Measurements from ENCODE around the gene EPB41L4B.
"Not testable (repeated sequence)": the region's sequence is repeated elsewhere in the genome, so short reads cannot be mapped to it uniquely, and the experiment has no call there.

EPB41L4B gene

DNA sequence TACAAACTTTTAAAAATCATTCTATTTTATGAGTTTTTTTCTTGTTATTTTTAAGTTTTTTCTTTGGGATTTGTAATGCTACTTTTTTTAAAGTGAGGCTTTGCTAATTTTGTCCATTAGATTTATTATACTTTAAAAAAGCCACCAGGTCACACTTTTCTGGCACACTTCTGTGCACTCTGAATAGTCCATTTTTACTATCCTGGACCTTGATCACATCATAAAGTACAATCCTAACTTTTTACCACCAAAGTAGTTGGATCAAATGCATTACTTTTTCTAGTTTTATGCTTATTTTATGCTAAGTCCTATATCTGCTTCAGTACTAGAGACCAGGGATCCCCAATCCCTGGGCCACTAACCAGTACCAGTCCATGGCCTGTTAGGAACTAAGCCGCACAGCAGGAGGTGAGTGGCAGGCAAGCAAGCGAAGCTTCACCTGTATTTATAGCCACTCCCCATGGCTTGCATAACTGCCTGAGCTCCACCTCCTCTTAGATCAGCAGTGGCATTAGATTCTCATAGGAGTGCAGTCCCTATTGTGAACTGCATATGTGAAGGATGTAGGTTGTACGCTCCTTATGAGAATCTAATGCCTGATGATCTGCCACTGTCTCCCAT is 169.8 kb downstream of the EPB41L4B start:
- DNase-seq = no peak

DNA sequence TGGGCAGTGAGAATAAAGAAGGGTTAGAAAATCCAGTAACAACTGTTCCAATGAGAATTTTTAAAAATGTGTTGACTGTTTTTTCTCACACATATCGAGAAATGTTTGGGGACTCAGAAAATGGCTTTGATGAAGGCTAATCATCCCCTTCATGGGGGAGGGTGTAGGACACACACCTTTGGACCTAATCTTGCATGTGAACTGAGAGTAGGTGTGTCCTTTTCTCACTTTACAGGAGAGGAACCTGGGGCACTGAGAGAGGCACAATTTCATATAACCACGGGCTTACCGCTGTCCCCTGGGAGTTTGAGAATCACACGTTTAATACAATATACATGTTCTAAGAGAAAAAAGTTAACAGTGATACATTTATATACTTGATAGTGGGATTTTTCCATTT is 171.1 kb downstream of the EPB41L4B start:
- no peak for DNase-seq

DNA sequence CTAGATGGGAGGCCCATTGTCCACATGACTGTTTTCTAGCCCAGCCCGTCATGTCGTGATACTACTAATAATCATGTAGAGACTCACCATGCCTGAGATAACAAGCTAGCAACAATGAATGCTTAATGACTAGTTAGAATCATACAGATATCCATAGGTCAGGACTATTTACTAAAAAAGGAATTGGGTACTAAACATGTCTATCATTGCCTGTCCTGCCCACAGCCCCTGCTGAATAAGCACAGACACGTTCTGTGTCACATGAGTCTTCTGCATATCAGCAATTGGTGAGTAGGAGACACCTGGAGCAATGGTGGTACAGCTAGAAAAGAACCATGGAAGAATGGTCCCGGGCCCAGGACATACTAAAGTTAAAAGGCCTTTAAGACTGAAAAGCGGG is 171.8 kb downstream of the EPB41L4B start:
- DNase-seq = no peak

- DNase-seq = no peak
Observed at GRCh38 chr9:109145051-109145450, 175.8 kb downstream of the EPB41L4B start.

DNA sequence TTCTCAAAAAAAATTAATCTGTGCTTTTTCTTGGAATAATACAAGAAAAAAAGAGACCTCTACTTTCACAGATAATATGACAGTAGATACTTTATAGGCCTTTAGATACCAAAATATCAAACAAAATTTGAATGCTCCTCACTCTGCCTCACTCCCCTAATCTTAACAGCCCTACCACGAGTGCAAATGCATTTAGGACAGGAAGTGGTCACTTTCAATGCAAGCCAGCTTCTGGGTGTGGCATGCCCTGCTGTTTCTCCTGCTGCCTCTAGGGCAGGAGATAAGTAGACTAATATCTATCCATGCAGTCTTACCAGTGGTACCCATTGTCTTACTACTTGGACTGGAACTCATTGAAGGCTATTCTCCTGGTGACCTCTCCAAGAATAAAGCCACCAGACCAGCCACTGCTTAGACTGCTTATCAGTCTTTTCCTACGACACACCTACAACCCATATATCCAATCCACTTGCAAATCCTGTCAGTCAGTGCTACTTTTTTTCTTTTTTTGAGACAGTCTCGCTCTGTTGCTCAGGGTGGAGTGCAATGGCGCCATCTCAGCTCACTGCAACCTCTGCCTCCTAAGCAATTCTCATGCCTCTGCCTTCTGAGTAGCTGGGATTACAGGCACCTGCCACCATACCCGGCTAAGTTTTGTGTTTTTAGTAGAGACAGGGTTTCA is 176.8 kb downstream of the EPB41L4B start:
- no peak for DNase-seq

DNA sequence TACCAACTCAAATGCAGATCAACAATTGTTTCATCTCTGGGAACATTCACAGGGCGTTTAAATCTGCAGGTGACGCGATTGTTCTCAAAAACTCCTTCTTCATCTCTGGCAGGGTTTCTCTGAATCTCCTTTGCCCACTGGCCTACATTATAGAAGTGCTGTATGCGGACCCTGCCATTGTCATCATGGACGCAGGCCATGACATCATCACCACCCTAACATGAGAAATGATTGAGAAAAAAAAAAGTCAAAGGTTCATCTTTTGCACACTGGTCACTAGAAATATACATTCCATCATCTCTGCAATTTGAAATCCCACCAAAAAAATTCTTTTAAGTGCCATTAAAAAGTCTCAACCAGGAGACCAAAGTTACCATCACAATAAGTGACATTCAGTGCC is 179.5 kb downstream of the EPB41L4B start:
- DNase-seq = no peak

DNA sequence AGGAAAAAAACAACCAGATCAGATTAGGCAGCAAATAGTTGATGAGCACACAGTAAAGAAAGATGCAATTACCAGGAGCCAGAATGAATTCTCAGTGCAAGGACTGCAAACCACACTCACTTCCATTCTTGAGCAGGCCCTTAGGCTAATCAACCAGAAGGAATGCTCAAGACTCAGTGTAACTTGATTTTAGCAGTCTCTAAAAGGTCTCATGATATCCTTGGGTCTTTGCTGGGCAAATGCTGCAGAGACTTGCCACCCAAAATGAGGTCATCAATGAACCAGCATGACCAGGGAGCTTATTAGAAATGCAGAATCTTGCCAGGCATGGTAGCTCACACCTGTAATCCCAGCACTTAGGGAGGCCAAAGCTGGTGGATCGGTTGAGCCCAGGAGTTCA is 181.0 kb downstream of the EPB41L4B start:
- no peak for DNase-seq

DNA sequence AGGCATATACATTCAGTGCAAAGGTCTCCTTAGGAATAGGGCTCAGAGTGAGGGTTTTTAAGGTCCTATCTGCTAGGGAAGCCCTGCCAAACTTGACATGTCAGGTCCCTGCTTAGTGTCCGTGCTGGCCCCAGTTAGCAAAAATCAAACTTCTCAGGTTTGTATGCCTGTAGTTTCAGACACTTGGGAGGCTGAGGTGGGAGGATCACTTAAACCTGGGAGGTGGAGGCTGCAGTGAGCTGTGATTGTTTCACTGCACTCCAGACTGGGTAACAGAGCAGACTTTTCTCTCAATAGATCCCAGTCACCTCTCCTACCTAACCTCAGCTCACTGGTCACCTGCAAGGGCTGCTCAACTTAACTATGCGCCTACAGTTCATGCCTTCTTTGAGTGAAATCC is 182.4 kb downstream of the EPB41L4B start:
- no peak for DNase-seq

DNA sequence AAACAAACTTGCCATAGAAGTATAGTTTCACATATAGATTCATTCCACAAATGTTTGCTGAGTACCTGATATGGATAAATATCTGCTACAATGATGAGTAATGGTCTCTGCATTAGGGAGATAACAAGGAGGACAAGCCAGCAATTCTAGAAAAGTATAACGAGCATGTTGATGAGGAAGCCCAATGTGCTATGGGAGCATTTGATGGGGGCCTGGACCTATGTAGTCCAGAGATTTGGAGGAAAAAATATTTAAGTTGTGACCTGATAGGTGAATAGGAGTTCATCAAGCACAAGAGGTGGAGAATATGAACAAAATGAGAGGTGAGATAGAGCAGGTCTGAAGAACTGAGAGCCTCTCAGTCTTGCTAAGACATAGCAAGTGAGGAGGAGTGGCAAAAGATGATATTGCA is 186.7 kb downstream of the EPB41L4B start:
- DNase-seq = no peak

GRCh38 chr9:109133533-109133932 is 187.3 kb downstream of the EPB41L4B start:
- DNase-seq = no peak

GRCh38 chr9:109132567-109133021 is 188.3 kb downstream of the EPB41L4B start:
- DNase-seq = no peak

DNA sequence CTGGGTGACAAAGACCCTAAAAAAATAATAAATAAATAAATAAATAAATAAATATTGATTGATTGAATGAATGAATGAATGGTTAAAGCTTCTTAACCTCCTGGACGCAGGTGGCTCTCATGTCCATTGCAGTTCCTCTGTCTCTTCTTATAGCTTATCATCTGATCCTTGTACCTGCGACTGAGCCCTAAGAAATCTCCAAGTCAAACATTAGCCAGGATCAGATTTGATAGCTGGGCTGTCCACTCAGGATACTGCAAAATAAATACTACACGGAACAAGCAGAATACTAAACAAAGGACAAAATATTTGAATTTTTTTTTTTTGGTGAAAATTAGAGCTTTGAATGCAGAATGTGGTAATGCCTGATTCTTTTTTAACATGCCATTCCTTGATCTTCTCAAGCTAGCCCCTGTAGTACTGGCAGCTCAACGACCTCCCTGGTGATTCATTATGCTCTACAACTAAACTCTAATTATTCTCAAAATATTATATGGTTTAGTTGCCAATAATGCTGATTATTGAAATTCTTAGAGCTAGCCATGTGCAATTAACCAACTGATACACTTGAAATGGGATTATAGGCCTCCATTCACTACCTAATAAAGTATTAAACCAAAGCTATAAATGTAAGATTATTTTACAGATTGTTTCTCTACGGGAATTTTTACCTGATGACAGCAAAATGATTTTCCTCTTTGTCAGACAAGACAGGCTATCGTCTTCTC is 191.2 kb downstream of the EPB41L4B start:
- no peak for DNase-seq

DNA sequence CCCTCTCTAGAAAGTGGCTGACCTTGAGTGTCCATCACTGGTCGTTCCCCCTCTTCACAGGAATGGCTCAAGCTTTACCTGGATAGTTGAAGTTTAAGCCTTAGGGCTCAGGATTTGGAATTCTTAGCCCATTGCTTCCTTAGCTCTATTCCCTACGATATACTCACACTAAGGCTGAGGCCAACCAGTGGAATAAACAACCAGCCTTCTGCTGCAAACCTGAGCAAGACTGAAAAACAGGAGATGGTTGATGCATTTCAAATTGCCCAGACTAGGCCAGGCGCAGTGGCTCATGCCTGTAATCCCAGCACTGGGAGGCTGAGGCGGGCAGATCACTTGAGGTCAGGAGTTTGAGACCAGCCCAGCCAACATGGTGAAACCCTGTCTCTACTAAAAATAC is 194.2 kb downstream of the EPB41L4B start:
- not testable (repeated sequence) for DNase-seq

DNA sequence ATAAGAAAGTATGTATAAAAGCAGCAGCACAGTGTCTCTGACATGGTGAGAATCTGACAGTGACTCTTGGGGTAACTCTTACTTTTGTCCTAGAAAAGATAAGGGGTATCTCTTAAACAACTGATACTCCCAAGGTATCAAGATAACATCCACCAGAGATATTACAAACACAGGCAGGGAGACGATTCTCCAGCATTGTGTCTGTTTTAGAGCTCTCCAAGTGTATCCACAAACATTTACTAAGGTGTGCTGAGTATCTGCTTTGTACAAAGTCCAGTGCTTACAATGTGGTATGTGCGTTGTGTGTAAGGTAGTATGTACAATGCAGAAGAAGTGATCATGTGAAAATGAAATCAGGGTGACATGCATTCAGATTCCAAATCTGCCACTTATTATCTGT is 196.7 kb downstream of the EPB41L4B start:
- DNase-seq = no peak

DNA sequence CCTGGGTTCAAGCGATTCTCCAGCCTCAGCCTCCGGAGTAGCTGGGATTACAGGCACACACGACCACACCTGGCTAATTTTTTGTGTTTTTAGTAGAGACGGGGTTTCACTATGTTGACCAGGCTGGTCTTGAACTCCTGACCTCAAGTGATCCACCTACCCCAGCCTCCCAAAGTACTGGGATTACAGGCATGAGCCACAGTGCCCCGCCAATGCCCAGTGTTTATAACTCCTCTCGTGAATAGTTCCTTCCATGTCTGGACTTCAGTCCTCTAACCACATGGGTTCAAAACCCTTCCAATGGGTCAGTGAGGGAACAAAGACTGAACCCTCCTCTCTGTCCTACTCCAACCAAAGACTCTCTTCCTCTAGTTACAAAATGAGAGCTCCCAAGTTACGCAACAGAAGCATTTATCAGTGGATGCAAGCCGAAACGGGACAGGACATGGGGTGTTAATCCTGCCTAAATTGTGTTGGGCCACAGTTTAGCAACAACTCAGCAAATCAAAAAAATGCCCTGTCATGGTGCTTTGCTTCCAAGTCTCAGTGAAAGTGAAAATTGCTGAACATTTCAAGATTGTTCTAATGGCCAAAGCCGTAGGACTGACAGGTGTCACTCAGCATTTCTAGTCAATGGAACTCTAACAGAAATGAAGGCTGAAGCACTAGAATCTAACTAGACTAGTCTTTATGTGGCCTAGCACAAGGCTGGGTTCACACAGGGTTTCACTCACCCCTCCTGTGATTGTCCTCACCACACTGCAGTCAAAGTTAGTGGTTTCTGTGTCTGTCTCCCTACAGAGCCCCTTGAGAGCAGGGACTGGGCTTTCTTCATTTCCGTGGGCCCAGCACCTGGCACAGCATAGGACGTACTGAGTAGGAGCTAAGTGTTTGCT is 197.9 kb downstream of the EPB41L4B start:
- no peak for DNase-seq

Data from activated naive CD4-positive, alpha-beta T cell treated with anti-CD3 and anti-CD28 coated beads, Interleukin-2, amount 50 U/mL, for 16 hours (primary cell).